ENCODE results near the gene CELSR1.

CELSR1 gene

DNA sequence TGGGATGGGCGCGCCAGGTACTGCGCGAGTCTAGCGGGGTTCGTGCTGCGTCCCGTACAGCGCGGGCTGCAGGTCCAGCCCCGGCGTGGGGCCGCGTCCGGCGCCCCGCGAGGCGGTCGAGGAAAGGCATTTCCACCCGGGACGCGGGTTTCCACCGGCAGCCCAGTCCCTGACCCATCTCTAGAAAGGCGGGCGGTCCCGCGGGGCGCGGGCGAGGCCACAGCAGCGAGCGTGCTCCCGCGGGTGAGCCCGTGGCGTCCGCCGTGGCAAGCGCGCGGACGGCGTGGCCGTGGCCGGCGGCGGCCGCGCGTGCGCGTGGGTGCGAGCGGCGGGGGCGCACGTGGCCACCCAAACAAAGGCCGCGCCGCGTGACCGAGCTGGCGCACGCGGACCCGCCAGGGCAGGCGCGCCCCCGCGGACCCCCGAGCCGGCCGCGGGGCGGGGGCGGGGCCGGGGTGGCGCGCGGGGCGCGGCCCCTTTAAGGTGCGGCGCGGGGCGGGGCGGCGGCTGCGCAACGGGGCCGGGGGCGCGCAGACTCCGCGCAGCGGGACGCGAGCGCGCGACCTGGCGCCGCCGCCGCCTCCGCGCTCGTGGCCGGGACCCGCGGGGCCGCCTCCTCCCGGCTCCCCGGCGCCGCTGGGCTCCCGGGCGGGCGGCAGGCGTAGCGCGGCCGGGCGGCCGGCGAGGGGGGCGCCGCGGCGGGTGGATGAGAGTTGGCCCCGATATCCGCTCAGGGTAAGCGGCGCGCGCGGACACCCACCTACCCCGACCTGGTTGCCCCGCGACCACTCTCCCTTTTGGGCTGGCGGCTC is 39.3 kb upstream of the CELSR1 start:
- peak; percentile 41 for DNase-seq (ENCODE audit: insufficient read length, low spot score)
- peak; percentile 60 for FAIRE-seq

GRCh38 chr22:46575911-46576555 is 38.6 kb upstream of the CELSR1 start:
- FAIRE-seq = no peak

DNA sequence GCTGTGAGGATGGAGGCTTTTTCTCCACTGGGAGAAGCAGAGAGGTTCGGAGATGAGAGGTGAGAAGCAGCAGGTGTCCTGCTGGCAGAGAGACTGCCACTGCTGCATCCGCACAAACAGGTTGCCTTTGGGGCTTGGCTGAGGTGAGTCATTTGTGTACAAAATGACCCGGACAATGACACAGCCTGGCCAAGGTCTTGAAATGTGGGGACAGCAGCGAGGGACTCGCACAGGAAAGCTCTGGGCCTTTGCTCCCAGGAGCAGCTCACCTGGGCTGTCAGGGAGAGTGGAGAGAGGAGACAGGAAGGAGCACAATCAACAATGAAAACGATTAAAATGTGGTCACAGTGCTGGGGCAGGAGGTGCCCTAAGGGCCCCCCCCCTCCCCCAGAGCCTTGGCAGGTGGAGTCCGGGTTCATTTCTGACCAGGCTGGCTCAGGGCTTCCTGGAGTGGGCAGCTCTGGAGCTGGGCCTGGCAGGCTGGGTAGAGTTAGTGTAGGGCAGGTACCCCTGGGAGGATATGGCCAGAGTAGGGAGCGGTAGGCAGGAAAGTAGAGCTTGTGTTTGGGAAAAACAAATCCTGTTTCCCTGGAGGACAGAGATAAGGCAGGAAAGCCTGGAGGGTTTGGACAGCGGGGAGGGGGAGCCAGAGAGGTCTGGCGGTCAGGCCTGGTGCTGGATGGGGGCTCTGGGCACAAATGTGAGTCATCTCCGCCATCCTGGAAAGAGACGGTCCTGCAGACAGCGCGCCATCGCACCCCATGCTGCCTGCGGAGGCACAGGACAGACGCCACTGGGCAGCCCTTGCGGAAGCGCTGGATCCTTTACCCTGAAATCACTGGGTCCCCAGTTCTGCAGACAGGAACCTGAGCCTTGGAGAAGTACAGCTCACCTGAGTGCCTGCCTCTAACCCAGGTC is 37.8 kb upstream of the CELSR1 start:
- DNase-seq (ENCODE audit: insufficient read length, low spot score) = no peak
- no peak for FAIRE-seq

More at GRCh38 chr22:46575911-46576555, 38.6 kb upstream of the CELSR1 start:
- no peak for DNase-seq (ENCODE audit: insufficient read length, low spot score)

GRCh38 chr22:46574438-46574992 is 37.1 kb upstream of the CELSR1 start:
- no peak for DNase-seq (ENCODE audit: insufficient read length, low spot score)
- FAIRE-seq = no peak

GRCh38 chr22:46573781-46574437 is 36.5 kb upstream of the CELSR1 start:
- no peak for DNase-seq (ENCODE audit: insufficient read length, low spot score)
- no peak for FAIRE-seq

GRCh38 chr22:46572911-46573780 is 35.7 kb upstream of the CELSR1 start:
- DNase-seq (ENCODE audit: insufficient read length, low spot score) (no peak), FAIRE-seq (no peak)

DNA sequence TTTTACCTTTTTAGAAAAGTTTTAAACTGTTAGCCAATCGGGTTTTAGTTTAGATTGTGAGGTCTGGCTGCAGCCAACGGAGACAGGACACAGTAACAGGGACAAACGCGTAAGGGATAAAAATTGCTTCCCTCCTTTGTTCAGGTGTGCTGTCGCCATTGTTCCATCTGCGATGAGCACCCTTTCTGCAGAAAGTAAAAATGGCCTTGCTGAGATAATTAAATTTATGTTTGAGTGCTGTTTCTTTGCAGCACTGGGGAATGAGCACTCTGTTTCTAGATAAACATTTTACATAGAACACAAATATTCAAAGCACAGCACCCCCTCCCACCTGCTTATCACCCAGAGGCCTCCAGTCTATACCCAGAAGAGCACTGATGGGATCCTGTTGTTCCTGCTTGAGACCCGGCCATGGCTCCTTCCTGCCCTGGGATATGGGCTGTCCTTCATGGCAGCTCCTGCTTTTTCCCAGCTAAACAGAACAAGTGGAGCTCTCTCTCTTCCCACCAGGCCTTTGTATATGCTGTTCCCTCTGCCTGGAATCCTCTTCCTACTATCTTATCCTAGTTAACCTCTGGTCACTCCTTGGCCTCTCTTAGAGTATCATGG is 34.3 kb upstream of the CELSR1 start:
- DNase-seq (ENCODE audit: insufficient read length, low spot score) (no peak), FAIRE-seq (no peak)

DNA sequence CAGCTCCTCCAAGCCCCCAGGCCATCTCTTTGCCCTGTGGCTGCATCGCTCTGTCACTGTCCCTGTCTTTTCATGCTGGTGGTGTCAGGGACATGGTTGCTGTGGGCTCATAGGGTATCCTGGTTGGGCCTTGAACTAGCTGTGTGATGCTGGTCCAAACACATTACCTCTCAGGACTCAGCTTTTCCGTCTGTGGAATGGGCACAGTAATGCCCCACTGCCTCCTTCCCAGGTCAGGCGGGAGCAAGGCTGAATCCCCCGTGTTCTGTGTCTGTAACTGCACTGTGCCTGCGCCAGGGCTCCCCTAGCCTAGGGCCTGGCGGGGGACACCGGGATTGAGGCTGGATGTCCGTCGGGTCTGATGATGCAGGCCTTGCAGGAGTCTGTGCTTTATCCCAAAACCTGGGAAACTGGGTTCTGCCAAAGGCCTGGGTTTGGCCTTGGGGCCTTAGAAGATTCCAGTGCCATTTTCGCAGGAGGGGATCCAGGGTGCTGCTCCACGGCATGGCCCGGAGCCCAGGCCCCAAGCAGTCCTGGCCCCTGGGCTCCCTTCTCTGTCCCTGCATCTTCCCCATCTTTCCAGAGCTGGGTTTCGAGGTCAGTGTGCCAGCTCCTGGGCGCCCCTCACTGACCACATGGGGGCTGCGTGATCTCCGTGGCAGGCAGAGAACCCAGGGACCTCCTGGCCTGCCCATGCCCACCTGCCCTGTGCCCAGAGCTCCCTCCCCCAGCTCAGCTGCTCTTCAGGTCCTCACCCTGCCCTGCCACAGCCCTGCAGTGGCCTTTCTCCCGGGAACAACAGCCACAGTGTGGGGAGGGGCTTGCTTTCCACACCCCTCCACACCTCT is 32.7 kb upstream of the CELSR1 start:
- FAIRE-seq = no peak
- DNase-seq (ENCODE audit: insufficient read length, low spot score) = no peak

DNA sequence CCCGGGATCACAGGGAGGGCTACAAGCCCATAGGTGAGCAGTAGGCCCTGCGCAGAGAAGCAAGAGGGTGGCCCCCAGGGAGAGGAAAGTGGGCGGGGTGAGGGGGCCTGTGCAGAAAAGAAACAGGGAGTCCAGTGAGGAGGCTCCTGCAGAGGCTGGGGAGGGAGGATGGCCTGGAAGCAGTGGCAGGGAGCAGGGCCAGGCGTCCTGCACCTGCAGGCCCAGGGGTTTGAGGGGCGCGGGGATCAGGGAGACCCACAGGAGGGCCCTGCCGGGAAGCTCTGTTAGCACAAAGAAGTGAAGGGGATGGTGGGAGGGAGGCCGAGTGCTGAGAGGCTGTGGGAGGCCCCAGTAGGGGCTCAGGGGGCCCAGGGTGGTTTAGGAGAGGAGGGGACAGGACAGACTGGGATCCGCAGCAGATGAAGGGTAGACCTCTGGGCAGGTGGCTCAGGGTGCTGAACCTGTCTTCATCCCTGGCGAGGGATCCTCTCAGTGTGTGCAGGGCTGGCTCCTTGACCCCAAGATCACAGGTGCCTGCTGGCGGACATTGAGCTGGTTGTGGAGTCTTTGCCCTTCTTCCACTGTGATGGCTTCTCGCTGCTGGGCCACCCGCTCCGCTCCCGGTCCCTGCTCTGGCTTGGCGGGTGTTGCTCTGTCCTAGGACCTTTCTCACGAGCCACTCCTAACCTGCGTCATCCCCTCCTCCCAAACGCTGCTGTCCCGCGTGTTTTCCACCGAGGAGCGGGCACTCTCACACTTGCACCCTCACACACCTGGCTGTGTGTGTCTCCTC is 31.8 kb upstream of the CELSR1 start:
- no peak for DNase-seq (ENCODE audit: insufficient read length, low spot score)
- no peak for FAIRE-seq

DNA sequence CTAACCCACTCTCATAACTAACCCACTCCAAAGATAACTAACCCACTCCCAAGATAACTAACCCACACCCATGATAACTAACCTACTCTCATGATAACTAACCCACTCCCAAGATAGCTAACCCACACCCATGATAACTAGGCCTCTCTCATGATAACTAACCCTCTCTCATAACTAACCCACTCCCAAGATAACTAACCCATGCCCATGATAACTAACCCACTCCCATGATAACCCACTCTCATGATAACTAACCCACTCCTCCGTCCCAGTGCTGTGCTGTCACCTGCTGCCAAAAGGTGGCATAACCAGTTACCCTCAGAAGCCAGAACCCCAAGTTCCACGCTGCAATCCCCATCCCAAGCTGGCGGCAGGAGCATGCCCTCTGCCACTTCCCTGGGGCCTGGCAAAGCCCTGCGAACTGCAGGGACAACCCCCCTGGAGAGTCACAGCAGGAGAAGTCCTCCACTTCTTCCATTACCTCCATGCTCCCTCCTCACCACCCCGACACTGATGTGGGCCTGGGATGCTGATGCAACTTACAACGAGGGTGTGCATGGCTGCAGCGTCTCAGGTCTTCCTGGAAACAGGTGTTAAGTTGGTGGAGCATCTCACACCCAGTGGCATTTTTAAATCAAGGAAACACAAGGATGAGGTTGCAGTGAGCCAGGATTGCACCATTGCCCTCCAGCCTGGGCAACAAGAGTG is 30.8 kb upstream of the CELSR1 start:
- DNase-seq (ENCODE audit: insufficient read length, low spot score) = no peak
- peak; percentile 57 for FAIRE-seq

DNA sequence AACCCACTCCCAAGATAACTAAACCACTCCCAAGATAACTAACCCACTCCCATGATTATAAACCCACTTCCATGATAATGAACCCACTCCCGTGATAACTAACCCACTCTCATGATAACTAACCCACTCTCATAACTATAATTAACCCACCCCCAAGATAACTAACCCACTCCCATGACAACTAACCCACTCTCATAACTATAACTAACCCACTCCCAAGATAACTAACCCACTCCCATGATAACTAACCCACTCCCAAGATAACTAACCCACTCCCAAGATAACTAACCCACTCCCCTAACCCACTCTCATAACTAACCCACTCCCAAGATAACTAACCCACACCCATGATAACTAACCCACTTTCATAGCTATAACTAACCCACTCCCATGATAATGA is 30.1 kb upstream of the CELSR1 start:
- FAIRE-seq = no peak
- no peak for DNase-seq (ENCODE audit: insufficient read length, low spot score)

DNA sequence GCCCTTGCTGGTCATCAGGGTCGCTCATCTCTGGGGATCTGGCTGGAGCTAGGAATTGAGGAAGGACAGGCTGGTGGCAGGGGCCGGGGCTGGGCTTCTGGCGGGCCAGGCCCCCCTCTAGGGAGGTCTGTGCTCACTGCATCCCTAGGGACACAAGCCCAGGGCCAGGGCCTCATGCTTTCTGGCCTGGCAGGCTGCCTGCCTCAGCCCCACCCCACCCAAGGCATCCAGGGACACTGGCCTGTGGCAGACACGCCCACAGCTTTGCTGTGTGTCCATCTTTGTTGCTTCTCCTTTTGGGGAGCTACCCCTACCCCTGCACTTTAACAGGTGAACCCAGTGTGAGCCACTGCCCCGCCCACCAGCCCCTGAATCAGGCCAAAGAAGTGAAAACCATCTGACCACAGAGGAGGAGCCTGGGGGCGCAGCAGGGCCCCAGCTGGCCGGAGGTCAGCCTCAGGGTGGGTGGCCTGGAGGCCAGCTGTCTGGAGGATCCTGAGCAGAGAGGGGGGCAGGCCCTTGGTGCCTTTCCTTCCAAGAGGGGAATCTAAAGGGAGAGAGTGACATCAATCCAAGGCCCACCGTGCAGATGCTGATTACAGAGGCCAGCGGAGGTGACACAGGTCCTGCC is 26.8 kb upstream of the CELSR1 start:
- DNase-seq (ENCODE audit: insufficient read length, low spot score) (no peak), FAIRE-seq (no peak)

GRCh38 chr22:46563381-46564083 is 26.1 kb upstream of the CELSR1 start:
- FAIRE-seq (no peak), DNase-seq (ENCODE audit: insufficient read length, low spot score) (peak; percentile 57)

- FAIRE-seq = peak; percentile 16
- DNase-seq (ENCODE audit: insufficient read length, low spot score) = no peak
Measured at GRCh38 chr22:46561435-46561905, 24.1 kb upstream of the CELSR1 start.

GRCh38 chr22:46560696-46561295 is 23.4 kb upstream of the CELSR1 start:
- FAIRE-seq = no peak
- DNase-seq (ENCODE audit: insufficient read length, low spot score) = no peak
